ENCODE results near the gene MT1G. TPM values are rescaled to one million over a fixed set of nuclear protein-coding genes. Genes with fewer than 3 reads are reported as not detected.
"Not testable (repeated sequence)": the region's sequence is repeated elsewhere in the genome, so short reads cannot be mapped to it uniquely, and the experiment has no call there.

MT1G gene
- total RNA-seq, 2 experiments from 2014 or later = 8.0 to 10.2 TPM

DNA sequence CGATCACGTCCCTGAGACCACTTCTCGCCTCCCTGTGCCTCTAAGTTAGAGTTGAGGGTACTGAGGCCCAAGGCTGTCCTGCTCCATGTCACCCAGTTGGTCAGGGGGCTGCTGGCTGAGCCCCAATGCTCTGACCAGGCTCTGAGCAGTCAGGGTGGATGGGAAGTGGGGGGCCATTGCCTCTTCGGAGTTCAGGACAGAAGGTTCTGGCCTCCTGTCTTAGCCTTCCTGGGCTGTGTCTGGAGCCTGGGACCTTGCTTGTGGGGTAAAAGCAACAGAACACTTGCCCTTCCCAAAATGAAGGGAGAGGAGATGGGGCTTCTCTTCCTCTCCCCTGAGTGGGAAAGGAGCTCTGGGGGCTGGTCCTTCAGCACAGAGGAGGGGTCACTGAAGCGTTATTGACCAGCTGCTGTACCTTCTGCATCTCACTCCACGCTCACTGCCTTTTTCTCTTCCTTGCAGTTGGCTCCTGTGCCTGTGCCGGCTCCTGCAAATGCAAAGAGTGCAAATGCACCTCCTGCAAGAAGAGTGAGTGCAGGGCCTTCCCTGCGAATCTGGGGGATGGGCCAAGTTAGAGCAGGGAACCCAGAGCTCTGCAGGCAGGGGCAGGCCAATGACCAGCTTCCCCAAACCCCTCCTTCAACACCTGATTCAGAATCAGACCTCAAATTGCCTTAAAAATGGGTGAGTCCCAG is 15.0 kb upstream of the MT1G start:
- peaks cover 5% of the 10 kb centered on the region for H3K36me3 Mint-ChIP-seq (ENCODE audit: low read depth)
- POLR2A ChIA-PET = interaction anchor here (0.6 kb wide), 1 partner anchor 26 kb away, joined by 3 read pairs; no protein-coding TSS in a partner anchor
- DNase-seq = peak; percentile 17
- H3K4me3 Mint-ChIP-seq = peak overlapping the region; percentile 95
- no peaks in the 10 kb centered on the region for H3K27me3 Mint-ChIP-seq
- peaks cover 26% of the 10 kb centered on the region for H3K4me1 Mint-ChIP-seq
- CTCF ChIA-PET = interaction anchor here (0.9 to 1.5 kb wide), 5 partner anchors 11 to 27 kb away, joined by 3 to 5 read pairs (median 4); partner anchors contain the start of gene MT1H
- peaks cover 4% of the 10 kb centered on the region for H3K9me3 Mint-ChIP-seq
- peak overlapping the region; percentile 96 for H3K27ac Mint-ChIP-seq

DNA sequence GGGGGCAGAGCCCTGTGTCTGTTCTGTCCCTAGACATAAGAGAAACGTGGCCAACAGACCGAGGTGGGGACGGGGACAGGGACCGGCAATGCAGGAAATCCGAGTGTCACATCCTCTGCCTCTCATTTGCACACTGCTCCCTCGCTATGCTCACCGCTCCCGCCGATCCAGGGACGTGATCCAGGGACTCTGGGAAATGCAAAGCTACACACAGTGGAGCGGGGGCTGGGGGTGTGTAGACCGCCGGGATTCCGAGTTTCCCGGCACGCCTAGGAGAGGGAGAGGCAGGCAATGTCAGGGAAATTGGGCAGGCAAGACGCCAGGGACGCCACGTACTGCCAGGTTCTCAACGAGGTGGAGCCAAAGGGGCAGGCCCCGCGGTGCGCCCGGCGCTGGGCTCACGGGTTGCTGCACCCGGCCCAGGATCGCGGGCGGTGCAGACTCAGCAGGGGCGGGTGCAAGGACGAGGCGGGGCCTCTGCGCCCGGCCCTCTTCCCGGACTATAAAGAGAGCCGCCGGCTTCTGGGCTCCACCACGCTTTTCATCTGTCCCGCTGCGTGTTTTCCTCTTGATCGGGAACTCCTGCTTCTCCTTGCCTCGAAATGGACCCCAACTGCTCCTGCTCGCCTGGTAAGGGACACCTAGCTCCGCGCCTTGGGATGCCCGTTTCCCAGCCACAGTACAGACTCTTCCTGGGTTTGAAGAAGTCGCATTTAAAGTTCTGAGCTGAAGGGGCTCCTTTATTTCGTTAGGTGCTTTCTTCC is 14.3 kb upstream of the MT1G start, which contains the start of gene MT1X:
TSS of gene MT1X (plus strand) at position 532 of the 764 bp plus-strand sequence. CDS start at position 603, 71 bp downstream.
- H3K36me3 Mint-ChIP-seq (ENCODE audit: low read depth) = peaks cover 5% of the 10 kb centered on the region
- CTCF ChIA-PET = interaction anchor here (0.6 to 1.5 kb wide), 6 partner anchors 10 to 27 kb away, joined by 3 to 5 read pairs (median 4); partner anchors contain the start of gene MT1H

DNA sequence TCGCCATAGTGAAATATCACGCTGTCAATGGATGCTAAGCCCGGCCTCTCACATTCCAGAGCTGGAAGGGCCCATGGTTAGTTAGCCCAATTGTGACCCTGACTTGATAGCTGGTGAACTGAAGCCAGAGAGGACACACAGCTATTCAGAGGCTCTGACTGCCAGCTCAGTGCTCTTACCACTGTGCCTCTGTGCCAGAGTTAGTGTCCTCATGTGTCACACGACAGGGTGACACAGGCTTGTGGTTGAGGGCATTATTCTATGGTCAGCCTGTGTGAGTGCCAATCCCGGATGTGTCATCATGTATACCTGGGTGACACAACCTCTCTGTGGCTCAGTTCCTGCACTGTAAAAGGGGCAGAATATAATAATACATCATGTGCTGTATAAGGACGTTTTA is 12.0 kb upstream of the MT1G start:
- Mint-ChIP-seq H3K27me3 (peaks cover 11% of the 10 kb centered on the region), H3K9me3 (no peaks in the 10 kb centered on the region), H3K27ac (no peak overlapping the region), H3K4me1 (peaks cover 41% of the 10 kb centered on the region), H3K4me3 (no peak overlapping the region), H3K36me3 (ENCODE audit: low read depth) (no peaks in the 10 kb centered on the region)
- CTCF ChIA-PET = interaction anchor here (0.9 to 1.6 kb wide), 3 partner anchors 18 to 82 kb away, joined by 3 to 4 read pairs (median 4); no protein-coding TSS in a partner anchor
- DNase-seq = no peak
- POLR2A ChIA-PET = interaction anchor here (0.8 kb wide), 1 partner anchor 11 kb away, joined by 3 read pairs; no protein-coding TSS in a partner anchor

More for the DNA sequence above, 14.3 kb upstream of the MT1G start, which contains the start of gene MT1X:
- DNase-seq = peak; percentile 92
- H3K9me3 Mint-ChIP-seq = peaks cover 3% of the 10 kb centered on the region
- H3K4me3 Mint-ChIP-seq = peak within 1 kb of the TSS; percentile 95
- peaks cover 26% of the 10 kb centered on the region for H3K4me1 Mint-ChIP-seq
- no peaks in the 10 kb centered on the region for H3K27me3 Mint-ChIP-seq
- POLR2A ChIA-PET = interaction anchor here (0.6 kb wide), 1 partner anchor 27 kb away, joined by 3 read pairs; no protein-coding TSS in a partner anchor
- peak within 1 kb of the TSS; percentile 96 for H3K27ac Mint-ChIP-seq

DNA sequence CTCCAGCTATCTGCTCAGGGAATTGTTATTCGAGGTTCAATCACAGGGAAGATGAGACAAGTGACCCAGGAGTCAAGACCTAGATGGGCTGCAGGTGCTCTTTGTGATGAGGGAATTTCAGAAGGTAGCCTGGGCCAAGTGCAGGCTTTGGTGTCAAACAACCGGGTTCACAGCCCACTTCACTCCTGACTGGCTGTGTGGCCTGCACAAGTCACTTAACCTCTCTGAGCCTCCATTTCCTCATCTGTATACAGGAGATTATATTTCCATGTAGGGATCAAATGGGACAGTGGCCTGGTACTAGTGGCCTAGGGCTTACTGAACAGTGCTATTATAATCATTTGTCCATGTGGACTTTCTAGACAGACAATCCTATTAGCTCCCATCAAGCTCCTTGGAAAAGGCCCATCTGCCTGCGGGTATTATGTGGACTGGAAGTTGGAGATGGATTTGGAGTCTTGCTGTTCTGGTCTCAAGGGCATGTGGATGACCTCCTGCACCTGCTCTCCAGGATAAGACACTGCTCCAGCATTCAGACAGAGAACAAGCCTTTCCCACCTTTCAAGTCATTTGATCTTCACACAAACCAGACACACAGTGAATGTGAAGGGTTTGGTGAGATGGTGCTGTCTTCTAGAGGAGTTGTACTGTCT is 11.3 kb upstream of the MT1G start:
- peaks cover 15% of the 10 kb centered on the region for H3K27me3 Mint-ChIP-seq
- no peak overlapping the region for H3K27ac Mint-ChIP-seq
- ChIA-PET CTCF (interaction anchor here (1.2 to 1.6 kb wide), 3 partner anchors 12 to 22 kb away, joined by 4 read pairs; no protein-coding TSS in a partner anchor), POLR2A (no interaction called here)
- no peak for DNase-seq
- H3K4me1 Mint-ChIP-seq = peaks cover 42% of the 10 kb centered on the region
- no peaks in the 10 kb centered on the region for H3K9me3 Mint-ChIP-seq
- no peak overlapping the region for H3K4me3 Mint-ChIP-seq
- no peaks in the 10 kb centered on the region for H3K36me3 Mint-ChIP-seq (ENCODE audit: low read depth)

DNA sequence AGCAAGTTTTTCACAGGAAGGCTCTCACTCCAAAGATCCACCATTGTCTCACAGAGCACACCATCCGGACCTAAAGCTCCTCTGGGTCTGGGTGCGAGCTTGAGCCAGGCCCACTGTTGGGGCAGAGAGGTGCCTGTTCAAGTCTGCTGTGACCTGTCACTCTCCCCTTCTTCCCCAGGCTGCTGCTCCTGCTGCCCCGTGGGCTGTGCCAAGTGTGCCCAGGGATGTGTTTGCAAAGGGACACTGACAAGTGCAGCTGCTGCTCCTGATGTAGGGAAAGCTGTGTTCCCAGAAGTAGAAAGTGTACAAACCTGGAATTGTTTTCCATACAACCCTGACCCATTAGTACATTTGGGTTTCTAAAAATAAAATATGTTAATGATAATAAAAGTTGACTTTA is 9.6 kb upstream of the MT1G start:
- ChIA-PET CTCF (interaction anchor here (0.7 to 2.6 kb wide), 6 partner anchors 9 to 266 kb away, joined by 3 to 13 read pairs (median 3); partner anchors contain the start of gene MT2A), POLR2A (no interaction called here)
- H3K36me3 Mint-ChIP-seq (ENCODE audit: low read depth) = no peaks in the 10 kb centered on the region
- no peak for DNase-seq
- H3K27me3 Mint-ChIP-seq = peaks cover 29% of the 10 kb centered on the region
- H3K27ac Mint-ChIP-seq = no peak overlapping the region
- H3K4me3 Mint-ChIP-seq = no peak overlapping the region
- peaks cover 32% of the 10 kb centered on the region for H3K4me1 Mint-ChIP-seq
- H3K9me3 Mint-ChIP-seq = no peaks in the 10 kb centered on the region

DNA sequence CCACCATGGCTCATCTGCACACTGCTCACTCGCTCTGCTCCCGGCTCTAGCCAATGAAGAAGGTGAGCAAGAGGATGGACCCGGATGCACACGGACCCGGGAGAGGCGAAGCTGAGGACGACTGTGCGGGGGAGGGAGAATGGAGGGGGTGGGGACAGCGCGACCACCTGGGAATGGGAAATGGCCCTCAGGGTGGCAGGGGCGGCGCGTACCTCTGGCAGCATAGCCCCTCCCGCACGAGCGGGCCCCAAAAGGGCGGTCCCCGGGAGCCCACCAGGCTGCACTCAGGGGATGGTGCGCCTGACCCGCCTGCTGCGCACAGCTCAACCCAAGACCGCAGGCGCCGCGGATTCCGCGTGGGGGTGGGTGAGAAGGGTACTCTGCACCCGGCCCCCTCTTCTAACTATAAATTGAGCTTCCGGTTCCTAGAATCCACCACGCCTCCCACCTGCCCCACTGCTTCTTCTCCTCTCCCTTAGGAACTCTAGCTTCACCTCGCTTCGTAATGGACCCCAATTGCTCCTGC is 7.9 kb upstream of the MT1G start:
- H3K27ac Mint-ChIP-seq = peak overlapping the region; percentile 70
- CTCF ChIA-PET = interaction anchor here (0.6 to 2.6 kb wide), 8 partner anchors 9 to 249 kb away, joined by 3 to 13 read pairs (median 4); no protein-coding TSS in a partner anchor
- no peaks in the 10 kb centered on the region for H3K9me3 Mint-ChIP-seq
- H3K27me3 Mint-ChIP-seq = peaks cover 43% of the 10 kb centered on the region
- H3K4me1 Mint-ChIP-seq = peaks cover 25% of the 10 kb centered on the region
- no peaks in the 10 kb centered on the region for H3K36me3 Mint-ChIP-seq (ENCODE audit: low read depth)
- POLR2A ChIA-PET = interaction anchor here (1.1 kb wide), 1 partner anchor 50 kb away, joined by 5 read pairs; the partner anchor contains the start of gene MT1E
- H3K4me3 Mint-ChIP-seq = peak overlapping the region; percentile 56
- peak; percentile 60 for DNase-seq

DNA sequence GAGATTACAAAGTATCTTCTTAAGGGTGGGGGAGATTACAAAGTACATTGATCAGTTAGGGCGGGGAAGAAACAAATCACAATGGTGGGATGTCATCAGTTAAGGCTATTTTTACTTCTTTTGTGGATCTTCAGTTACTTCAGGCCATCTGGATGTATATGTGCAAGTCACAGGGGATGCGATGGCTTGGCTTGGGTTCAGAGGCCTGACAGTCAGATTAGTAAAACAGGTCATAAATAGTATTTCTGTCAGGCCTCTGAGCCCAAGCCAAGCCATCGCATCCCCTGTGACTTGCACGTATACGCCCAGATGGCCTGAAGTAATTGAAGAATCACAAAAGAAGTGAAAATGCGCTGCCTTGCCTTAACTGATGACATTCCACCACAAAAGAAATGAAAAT is 6.7 kb upstream of the MT1G start:
- CTCF ChIA-PET = interaction anchor here (0.7 kb wide), 1 partner anchor 182 kb away, joined by 3 read pairs; no protein-coding TSS in a partner anchor

DNA sequence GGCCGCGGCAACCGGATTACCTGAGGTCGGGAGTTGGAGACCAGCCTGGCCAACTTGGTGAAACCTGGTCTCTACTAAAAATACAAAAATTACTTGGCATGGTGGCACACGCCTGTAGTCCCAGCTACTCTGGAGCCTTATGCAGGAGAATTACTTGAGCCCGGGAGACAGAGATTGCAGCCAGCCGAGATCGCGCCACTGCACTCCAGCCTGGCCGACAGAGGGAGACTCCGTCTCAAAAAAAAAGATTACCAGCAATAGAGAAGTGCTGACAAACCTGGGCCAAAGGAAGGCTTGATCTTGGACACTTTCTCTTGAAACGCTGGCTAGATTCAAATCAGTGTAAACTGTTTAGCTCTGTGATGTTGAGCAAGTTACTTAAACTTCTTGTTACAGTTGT is 6.1 kb upstream of the MT1G start:
- no peak overlapping the region for H3K4me3 Mint-ChIP-seq
- CTCF ChIA-PET = interaction anchor here (0.7 to 1.2 kb wide), 3 partner anchors 12 to 183 kb away, joined by 3 read pairs; no protein-coding TSS in a partner anchor
- no peak overlapping the region for H3K27ac Mint-ChIP-seq
- peaks cover 60% of the 10 kb centered on the region for H3K27me3 Mint-ChIP-seq
- H3K9me3 Mint-ChIP-seq = no peaks in the 10 kb centered on the region
- H3K36me3 Mint-ChIP-seq (ENCODE audit: low read depth) = no peaks in the 10 kb centered on the region
- H3K4me1 Mint-ChIP-seq = peaks cover 34% of the 10 kb centered on the region
- DNase-seq = peak; percentile 43
- POLR2A ChIA-PET = no interaction called here

More for the DNA sequence above, 6.7 kb upstream of the MT1G start:
- POLR2A ChIA-PET; H3K9me3 Mint-ChIP-seq; DNase-seq; H3K27ac Mint-ChIP-seq; H3K4me3 Mint-ChIP-seq; H3K36me3 Mint-ChIP-seq (ENCODE audit: low read depth): not testable (repeated sequence)
- peaks cover 54% of the 10 kb centered on the region for H3K27me3 Mint-ChIP-seq
- H3K4me1 Mint-ChIP-seq = peaks cover 29% of the 10 kb centered on the region

DNA sequence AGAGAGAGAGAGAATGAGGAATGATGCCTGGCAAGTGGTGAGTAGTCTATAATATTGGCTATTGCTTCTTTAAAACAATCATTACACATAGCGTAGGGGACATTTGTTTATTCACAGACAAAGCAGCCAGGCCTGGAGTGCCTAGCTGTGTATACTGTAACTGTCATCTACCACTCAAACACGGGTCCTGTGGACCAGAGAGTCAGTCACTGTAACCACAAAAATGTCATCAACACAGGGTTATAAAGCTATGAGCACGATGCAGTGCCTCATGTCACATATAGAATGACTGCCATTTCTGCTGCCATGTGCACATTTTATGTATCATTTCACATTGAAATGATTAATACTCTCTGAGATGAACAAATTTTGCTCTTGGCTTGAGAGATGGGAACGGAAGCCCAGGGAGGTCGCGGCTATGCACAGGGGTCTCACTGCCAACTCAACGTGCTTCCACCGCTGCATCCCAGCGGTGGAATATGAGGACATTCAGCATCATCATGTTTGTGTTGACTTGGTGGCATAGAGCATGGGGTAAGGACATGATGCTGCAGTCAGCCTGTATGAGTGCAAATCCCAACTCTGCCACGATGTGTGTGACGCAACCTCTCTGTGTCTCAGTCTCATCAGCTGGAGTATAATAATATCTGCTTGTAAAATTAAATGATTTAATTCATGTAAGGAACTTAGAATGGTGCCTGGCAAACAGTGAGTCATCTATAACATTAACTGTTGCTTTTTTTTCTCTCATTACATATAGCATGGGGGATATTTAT is 5.1 kb upstream of the MT1G start:
- DNase-seq = no peak
- Mint-ChIP-seq H3K27ac (no peak overlapping the region), H3K9me3 (no peaks in the 10 kb centered on the region), H3K4me1 (peaks cover 42% of the 10 kb centered on the region), H3K4me3 (no peak overlapping the region), H3K27me3 (peaks cover 69% of the 10 kb centered on the region), H3K36me3 (ENCODE audit: low read depth) (peaks cover 2% of the 10 kb centered on the region)
- ChIA-PET CTCF (interaction anchor here (1.1 to 1.2 kb wide), 2 partner anchors 11 to 30 kb away, joined by 3 read pairs; no protein-coding TSS in a partner anchor), POLR2A (no interaction called here)

DNA sequence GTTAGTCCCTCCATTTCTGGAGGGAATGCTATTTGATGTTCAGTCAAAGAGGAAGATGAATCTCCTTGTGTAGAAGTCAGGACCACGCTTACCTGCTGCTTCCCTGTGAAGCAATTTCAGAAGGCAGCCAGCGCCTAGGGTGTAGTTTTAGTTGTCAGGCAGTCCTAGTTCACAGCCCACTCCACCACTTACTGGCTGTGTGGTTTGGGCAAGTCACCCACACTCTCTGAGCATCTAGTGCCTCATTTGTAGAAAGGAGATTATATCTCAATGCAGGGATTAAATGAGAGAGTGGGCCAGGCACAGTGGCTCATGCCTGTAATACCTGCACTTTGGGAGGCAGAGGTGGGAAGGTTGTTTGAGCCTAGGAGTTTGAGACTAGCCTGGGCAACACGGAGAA is 4.3 kb upstream of the MT1G start:
- H3K4me3 Mint-ChIP-seq; POLR2A ChIA-PET; H3K36me3 Mint-ChIP-seq (ENCODE audit: low read depth); H3K9me3 Mint-ChIP-seq; DNase-seq; H3K27ac Mint-ChIP-seq: not testable (repeated sequence)
- Mint-ChIP-seq H3K4me1 (peaks cover 49% of the 10 kb centered on the region), H3K27me3 (peaks cover 74% of the 10 kb centered on the region)
- CTCF ChIA-PET = interaction anchor here (0.8 to 1.5 kb wide), 2 partner anchors 10 to 30 kb away, joined by 3 to 4 read pairs; partner anchors contain the start of gene MT1X

DNA sequence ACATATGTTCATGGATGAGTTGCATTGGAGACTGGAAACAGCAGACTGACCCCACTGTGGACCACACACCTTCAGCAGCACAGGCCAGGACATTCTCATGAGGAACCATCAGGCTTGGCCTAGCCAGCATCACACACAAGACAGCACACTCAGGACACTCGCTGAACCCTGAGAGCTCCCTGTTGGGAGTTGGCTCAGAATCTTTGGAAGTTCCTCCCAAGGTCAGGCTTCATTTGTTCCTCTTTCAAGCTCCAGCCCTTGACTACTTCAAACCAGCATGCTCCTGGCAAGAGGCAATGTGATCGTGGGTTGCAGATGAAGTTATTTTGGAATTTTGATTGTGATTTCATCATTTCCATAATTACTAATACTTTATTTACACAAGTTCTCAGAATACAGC is 3.8 kb upstream of the MT1G start:
- CTCF ChIA-PET = interaction anchor here (0.8 to 1.5 kb wide), 2 partner anchors 11 to 30 kb away, joined by 3 to 4 read pairs; partner anchors contain the start of gene MT1X
- not testable (repeated sequence) for H3K9me3 Mint-ChIP-seq

More for the DNA sequence above, 3.8 kb upstream of the MT1G start:
- peaks cover 51% of the 10 kb centered on the region for H3K4me1 Mint-ChIP-seq
- H3K36me3 Mint-ChIP-seq (ENCODE audit: low read depth); H3K27ac Mint-ChIP-seq; DNase-seq; POLR2A ChIA-PET; H3K4me3 Mint-ChIP-seq: not testable (repeated sequence)
- H3K27me3 Mint-ChIP-seq = peaks cover 76% of the 10 kb centered on the region

Measured in activated CD4-positive, alpha-beta T cell treated with anti-CD3 and anti-CD28 coated beads, Interleukin-2, amount 10 ng/mL, durations not matched to agents 7 days and 5 days (primary cell).